Measurements from ENCODE around the gene LSM4.

Gene LSM4

DNA sequence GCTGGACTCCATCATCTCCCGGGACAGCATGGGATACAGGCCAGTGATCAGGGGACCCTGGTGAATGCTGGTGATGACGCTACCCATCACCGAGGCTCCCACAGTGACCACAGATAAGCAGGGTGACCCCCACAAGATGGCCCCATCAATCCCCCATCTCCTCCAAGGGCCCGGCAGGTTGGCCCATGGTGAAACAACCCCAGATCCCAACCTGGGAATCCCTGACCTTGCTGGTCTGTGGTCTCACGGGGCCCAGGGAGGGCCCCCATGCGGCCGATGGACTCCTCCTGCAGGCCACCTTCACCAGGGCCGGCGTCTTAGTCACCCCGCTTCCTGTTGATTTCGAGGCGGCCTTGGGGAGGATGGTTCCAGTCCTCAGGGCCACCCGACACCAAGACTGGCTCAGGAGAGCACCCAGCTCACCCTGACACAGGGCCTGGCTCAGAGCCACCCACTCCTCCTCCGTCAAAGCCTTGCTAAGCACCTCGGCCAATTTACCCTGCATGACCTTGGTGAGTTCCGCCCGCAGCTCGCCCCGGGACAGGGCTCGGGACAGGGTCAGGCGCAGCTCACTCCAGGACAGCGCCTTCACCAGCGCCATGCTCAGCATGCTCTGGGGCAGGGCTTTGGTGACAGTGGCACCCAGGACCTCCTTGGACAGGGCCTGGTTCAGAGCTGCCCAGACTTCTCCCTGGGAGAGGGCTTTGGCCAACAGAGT lies 58.6 kb downstream of the LSM4 start:
- Histone ChIP-seq H3K27me3 (ENCODE audit: control insufficient read depth, insufficient read depth, low read length) (no peaks in the 10 kb centered on the region), H3K4me3 (ENCODE audit: low read depth, low read length) (no peak overlapping the region), H3K4me1 (ENCODE audit: control insufficient read depth, insufficient read depth, low read length) (no peaks in the 10 kb centered on the region), H3K9me3 (ENCODE audit: control insufficient read depth, insufficient read depth, low read length) (no peaks in the 10 kb centered on the region), H3K36me3 (ENCODE audit: control insufficient read depth, insufficient read depth, low read length) (no peaks in the 10 kb centered on the region), H3K9ac (ENCODE audit: low read depth, low read length) (no peak overlapping the region)

DNA sequence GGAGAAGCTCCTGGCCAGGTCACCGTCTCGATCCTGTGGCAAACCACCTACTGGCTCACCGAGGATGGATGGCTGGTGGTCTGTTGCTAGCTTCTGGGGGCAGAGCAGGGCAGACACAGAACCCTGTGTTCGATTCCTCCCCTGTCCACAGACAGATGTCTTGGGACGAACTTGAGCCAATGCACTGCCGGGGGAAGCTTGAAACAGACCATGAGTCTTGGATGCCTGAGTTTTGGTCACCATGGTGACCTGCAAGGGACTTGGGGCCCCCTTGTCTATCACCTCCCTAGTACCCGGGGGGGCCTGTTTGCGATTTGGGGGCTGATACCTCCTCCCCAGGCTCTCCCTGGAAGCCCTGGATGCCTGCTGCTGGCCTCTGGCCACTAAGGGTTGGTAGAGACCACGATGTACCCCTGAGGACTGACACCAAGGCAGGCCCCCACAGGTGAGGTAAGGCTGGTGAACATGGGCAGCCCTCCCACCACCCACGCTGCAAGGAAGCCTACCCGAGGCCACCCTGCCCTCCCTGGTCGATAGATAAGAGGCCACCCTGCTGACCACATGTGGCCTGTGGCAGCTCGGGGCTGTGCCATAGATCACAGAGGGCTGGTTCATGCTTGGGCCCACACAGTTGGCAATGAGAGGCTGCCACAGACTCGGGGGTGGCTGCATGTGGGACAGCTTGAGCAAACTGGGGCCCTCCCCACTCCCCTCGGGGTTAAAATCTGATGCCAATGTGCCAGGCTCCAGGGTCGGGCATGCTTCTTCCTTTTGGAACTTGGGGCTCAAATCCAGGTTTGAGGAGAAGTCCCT lies 59.3 kb downstream of the LSM4 start:
- H3K9me3 ChIP-seq (ENCODE audit: control insufficient read depth, insufficient read depth, low read length) = no peaks in the 10 kb centered on the region
- no peaks in the 10 kb centered on the region for H3K36me3 ChIP-seq (ENCODE audit: control insufficient read depth, insufficient read depth, low read length)
- no peak overlapping the region for H3K9ac ChIP-seq (ENCODE audit: low read depth, low read length)
- H3K4me1 ChIP-seq (ENCODE audit: control insufficient read depth, insufficient read depth, low read length) = no peaks in the 10 kb centered on the region
- H3K4me3 ChIP-seq (ENCODE audit: low read depth, low read length) = no peak overlapping the region
- H3K27me3 ChIP-seq (ENCODE audit: control insufficient read depth, insufficient read depth, low read length) = no peaks in the 10 kb centered on the region

DNA sequence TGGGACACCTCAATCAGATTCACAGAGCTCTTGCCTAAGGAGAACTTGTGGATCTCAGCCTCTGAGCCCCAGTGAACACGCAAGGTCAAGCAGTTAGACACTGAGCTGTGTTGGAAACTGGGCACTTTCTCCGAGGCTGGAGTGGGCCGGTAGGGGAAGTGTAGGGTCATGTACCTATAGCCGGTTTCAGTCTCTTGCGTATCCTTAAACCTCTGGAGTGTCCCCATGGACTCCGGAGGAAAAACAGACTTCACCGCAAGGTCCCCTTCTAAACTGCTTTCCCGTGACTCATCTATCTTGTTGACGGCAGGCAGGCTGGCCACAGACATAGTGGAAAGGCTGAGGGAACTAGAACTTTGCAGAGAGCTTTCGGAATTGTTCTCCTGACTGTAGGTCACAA lies 60.0 kb downstream of the LSM4 start:
- no peak overlapping the region for H3K9ac ChIP-seq (ENCODE audit: low read depth, low read length)
- H3K4me3 ChIP-seq (ENCODE audit: low read depth, low read length) = no peak overlapping the region
- no peaks in the 10 kb centered on the region for H3K9me3 ChIP-seq (ENCODE audit: control insufficient read depth, insufficient read depth, low read length)
- no peaks in the 10 kb centered on the region for H3K4me1 ChIP-seq (ENCODE audit: control insufficient read depth, insufficient read depth, low read length)
- H3K36me3 ChIP-seq (ENCODE audit: control insufficient read depth, insufficient read depth, low read length) = no peaks in the 10 kb centered on the region
- H3K27me3 ChIP-seq (ENCODE audit: control insufficient read depth, insufficient read depth, low read length) = no peaks in the 10 kb centered on the region

DNA sequence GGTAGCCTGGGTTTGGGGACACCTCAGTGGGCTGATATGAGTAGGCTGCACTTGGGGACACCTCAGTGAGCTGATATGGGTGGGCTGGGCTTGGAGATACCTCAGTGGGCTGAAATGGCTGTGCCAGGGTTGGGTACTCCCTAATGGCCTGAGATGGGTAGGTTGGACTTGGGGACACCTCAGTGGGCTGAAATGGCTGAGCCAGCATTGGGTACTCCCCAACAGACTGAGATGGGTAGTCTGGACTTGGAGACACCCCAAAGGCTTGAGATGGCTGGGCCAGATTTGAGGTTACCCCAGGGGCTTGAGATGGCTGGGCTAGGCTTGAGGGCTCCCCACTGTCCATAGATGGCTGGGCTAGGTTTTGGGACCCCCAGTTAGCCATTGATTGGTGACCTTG lies 60.7 kb downstream of the LSM4 start:
- Histone ChIP-seq H3K9ac (ENCODE audit: low read depth, low read length) (no peak overlapping the region), H3K4me3 (ENCODE audit: low read depth, low read length) (no peak overlapping the region), H3K9me3 (ENCODE audit: control insufficient read depth, insufficient read depth, low read length) (no peaks in the 10 kb centered on the region), H3K36me3 (ENCODE audit: control insufficient read depth, insufficient read depth, low read length) (no peaks in the 10 kb centered on the region), H3K4me1 (ENCODE audit: control insufficient read depth, insufficient read depth, low read length) (no peaks in the 10 kb centered on the region), H3K27me3 (ENCODE audit: control insufficient read depth, insufficient read depth, low read length) (no peaks in the 10 kb centered on the region)

DNA sequence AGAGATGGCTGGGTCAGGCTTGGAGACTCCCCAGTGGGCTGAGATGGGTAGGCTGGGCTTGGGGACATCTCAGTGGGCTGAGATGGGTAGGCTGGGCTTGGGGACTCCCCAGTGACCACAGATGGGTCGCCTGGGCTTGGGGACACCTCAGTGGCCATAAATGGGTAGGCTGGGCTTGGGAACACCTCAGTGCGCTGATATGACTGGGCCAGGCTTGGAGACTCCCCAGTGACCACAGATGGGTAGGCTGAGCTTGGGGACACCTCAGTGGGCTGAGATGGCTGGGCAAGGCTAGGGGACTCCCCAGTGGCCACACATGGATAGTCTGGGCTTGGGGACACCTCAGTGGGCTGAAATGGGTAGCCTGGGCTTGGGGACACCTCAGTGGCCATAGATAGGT lies 61.4 kb downstream of the LSM4 start:
- no peaks in the 10 kb centered on the region for H3K36me3 ChIP-seq (ENCODE audit: control insufficient read depth, insufficient read depth, low read length)

DNA sequence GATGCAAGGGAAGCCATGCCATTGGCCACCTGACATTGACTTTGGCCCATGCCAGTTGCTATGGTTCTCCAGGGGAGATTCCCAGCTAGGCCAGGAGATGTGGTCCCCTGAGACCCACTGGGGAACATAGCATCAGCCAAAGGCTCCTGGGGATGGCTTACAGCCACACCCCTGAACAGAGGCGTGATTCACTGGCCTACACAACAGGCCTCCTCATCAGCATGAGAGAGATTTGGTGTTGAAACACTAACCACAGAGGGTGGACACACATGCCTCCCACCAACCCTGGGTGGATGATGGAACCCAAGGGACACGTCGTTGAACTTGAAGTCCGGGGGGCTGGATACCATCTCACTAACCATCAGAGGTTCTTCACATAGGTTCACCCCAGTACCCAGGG lies 63.0 kb downstream of the LSM4 start:
- Histone ChIP-seq H3K4me1 (ENCODE audit: control insufficient read depth, insufficient read depth, low read length) (peaks cover 3% of the 10 kb centered on the region), H3K9ac (ENCODE audit: low read depth, low read length) (no peak overlapping the region), H3K9me3 (ENCODE audit: control insufficient read depth, insufficient read depth, low read length) (no peaks in the 10 kb centered on the region), H3K4me3 (ENCODE audit: low read depth, low read length) (no peak overlapping the region), H3K27me3 (ENCODE audit: control insufficient read depth, insufficient read depth, low read length) (no peaks in the 10 kb centered on the region), H3K36me3 (ENCODE audit: control insufficient read depth, insufficient read depth, low read length) (no peaks in the 10 kb centered on the region)

More for the DNA sequence above, 61.4 kb downstream of the LSM4 start:
- no peak overlapping the region for H3K4me3 ChIP-seq (ENCODE audit: low read depth, low read length)
- H3K9me3 ChIP-seq (ENCODE audit: control insufficient read depth, insufficient read depth, low read length) = no peaks in the 10 kb centered on the region
- H3K4me1 ChIP-seq (ENCODE audit: control insufficient read depth, insufficient read depth, low read length) = no peaks in the 10 kb centered on the region
- no peak overlapping the region for H3K9ac ChIP-seq (ENCODE audit: low read depth, low read length)
- no peaks in the 10 kb centered on the region for H3K27me3 ChIP-seq (ENCODE audit: control insufficient read depth, insufficient read depth, low read length)

DNA sequence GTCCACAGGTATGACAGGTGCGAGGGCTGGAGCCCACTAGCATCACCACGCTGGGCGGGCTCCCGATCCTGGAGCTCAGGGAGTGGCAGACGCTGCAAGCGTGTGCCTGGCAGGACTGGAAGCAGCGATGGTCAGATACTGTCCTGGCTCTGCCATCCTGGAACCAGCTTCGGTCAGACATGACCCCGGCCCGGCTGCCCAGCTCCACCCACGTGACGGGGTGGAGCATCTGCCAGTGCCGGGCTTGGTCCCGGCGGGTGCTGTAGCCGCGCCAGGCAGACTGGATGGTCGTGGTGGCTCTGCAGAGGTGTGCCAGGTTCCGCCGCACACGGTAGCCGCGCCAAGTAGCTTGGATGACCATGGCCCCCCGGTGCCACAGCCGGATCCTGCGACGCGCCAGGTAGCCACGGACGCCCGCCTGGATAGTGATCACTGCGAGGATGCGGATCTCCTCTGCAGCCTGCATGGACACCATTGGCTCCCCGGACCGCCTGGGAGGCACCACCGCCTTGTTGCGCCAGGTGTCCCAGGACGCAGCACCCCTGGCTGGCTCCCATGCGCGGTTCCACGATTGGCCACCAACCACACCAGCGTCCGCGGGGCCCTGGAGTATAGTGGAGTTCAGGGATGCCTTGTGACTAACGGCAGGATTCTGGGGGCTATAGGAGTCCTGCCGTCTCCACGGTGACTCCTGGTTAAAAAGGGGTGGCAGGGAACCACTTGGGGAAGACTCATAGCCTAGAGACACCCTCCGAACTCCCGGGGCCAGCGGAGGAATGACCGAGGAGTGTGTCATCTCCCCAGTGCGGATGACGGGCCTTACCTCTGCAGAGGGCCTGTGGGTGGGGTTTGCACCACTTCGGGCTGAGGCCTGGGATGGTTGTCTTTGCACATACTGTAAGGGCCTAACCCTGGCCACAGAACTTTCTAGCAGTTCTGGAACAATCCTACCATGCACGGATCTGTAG lies 65.1 kb downstream of the LSM4 start:
- no peaks in the 10 kb centered on the region for H3K36me3 ChIP-seq (ENCODE audit: control insufficient read depth, insufficient read depth, low read length)
- H3K9ac ChIP-seq (ENCODE audit: low read depth, low read length) = no peak overlapping the region

More for the DNA sequence above, 65.1 kb downstream of the LSM4 start:
- H3K9me3 ChIP-seq (ENCODE audit: control insufficient read depth, insufficient read depth, low read length) = no peaks in the 10 kb centered on the region
- H3K4me3 ChIP-seq (ENCODE audit: low read depth, low read length) = no peak overlapping the region
- no peaks in the 10 kb centered on the region for H3K27me3 ChIP-seq (ENCODE audit: control insufficient read depth, insufficient read depth, low read length)
- peaks cover 3% of the 10 kb centered on the region for H3K4me1 ChIP-seq (ENCODE audit: control insufficient read depth, insufficient read depth, low read length)

Data from iPS-15b (cell line).